Stimulated activated memory B cell treated with anti-CD40 and anti-IgM and Interleukin-4, amounts not matched to agents 10 μg/mL and 1 μg/mL and 100 μg/mL, for 72 hours (primary cell): ENCODE measurements around the gene CECR2.
"Not testable (repeated sequence)": the region's sequence is repeated elsewhere in the genome, so short reads cannot be mapped to it uniquely, and the experiment has no call there.

Experiments used
- ATAC-seq: fragments of 150-1000 bp; cut with Tn5 transposase; 2 replicates; pipeline ENCODE4 v1.10.0; 2021
- H3K27ac Mint-ChIP-seq: one replicate; pipeline ENCODE4 v1.8.0; 2022; ENCODE audit warnings: mild to moderate bottlenecking, mixed read lengths
- H3K27me3 Mint-ChIP-seq: one replicate; pipeline ENCODE4 v1.8.0; 2022; ENCODE audit warnings: mixed read lengths
- H3K36me3 Mint-ChIP-seq: one replicate; pipeline ENCODE4 v1.8.0; 2022; ENCODE audit warnings: mixed read lengths
- H3K4me1 Mint-ChIP-seq: one replicate; pipeline ENCODE4 v1.8.0; 2022; ENCODE audit warnings: mixed read lengths
- H3K4me3 Mint-ChIP-seq: one replicate; pipeline ENCODE4 v1.8.0; 2022; ENCODE audit warnings: mild to moderate bottlenecking, moderate library complexity, mixed read lengths
- H3K9me3 Mint-ChIP-seq: one replicate; pipeline ENCODE4 v1.8.0; 2022; ENCODE audit warnings: mixed read lengths

Gene CECR2

GRCh38 chr22:17483688-17484372 is 114.6 kb downstream of the CECR2 start:
- Mint-ChIP-seq H3K27me3 (peaks cover 15% of the 10 kb centered on the region), H3K27ac (no peak overlapping the region), H3K9me3 (no peaks in the 10 kb centered on the region), H3K4me3 (no peak overlapping the region), H3K36me3 (no peaks in the 10 kb centered on the region), H3K4me1 (no peaks in the 10 kb centered on the region)
- peak; percentile 20 for ATAC-seq

- H3K4me1 Mint-ChIP-seq = no peaks in the 10 kb centered on the region
- no peaks in the 10 kb centered on the region for H3K9me3 Mint-ChIP-seq
- no peak overlapping the region for H3K4me3 Mint-ChIP-seq
- no peak for ATAC-seq
- H3K36me3 Mint-ChIP-seq = no peaks in the 10 kb centered on the region
- peaks cover 9% of the 10 kb centered on the region for H3K27me3 Mint-ChIP-seq
- H3K27ac Mint-ChIP-seq = no peak overlapping the region
Measured at GRCh38 chr22:17484608-17485007, 115.3 kb downstream of the CECR2 start.

GRCh38 chr22:17486313-17486712 is 117.1 kb downstream of the CECR2 start:
- H3K9me3 Mint-ChIP-seq = no peaks in the 10 kb centered on the region
- ATAC-seq = no peak
- no peak overlapping the region for H3K27ac Mint-ChIP-seq
- H3K36me3 Mint-ChIP-seq = no peaks in the 10 kb centered on the region
- no peaks in the 10 kb centered on the region for H3K27me3 Mint-ChIP-seq
- H3K4me1 Mint-ChIP-seq = no peaks in the 10 kb centered on the region
- H3K4me3 Mint-ChIP-seq = no peak overlapping the region

DNA sequence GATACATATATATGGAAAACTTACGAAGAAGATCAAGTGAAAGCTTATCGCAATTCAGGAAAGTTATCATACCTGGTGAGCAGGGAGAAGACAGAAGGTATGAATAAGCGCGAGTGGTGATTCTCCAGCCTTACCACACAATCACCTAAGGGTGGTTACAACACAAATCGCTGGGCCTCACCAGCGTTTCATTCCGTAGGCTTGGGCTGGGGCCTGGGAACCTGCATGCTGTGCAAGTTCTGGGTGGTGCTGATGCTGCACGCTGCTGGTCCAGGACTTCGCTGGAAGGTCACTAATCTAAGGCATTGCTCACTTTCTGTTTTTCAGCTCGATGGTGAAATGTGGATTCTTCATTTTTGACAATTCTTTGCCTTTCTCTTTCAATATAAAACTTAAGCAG is 117.5 kb downstream of the CECR2 start:
- ATAC-seq = no peak
- Mint-ChIP-seq H3K4me1 (no peaks in the 10 kb centered on the region), H3K9me3 (no peaks in the 10 kb centered on the region), H3K27me3 (no peaks in the 10 kb centered on the region), H3K36me3 (no peaks in the 10 kb centered on the region), H3K4me3 (no peak overlapping the region), H3K27ac (no peak overlapping the region)

DNA sequence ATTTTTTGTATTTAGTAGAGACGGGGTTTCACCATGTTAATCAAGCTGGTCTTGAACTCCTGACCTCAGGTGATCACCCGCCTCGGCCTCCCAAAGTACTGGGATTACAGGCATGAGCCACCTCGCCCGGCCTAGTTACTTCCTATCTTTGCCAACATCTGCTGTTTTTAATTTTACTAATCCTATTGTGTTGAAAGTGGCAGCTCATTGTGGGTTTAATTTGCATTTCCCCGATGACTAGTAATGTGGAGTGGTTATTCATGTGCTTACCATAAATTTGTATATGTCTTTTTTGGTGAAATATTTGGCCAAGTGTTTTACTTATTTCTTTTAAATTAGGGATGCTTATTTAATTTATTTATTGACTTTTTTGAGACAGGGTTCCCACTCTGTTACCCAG is 119.8 kb downstream of the CECR2 start:
- Mint-ChIP-seq H3K4me3 (no peak overlapping the region), H3K36me3 (no peaks in the 10 kb centered on the region), H3K27ac (no peak overlapping the region), H3K9me3 (no peaks in the 10 kb centered on the region), H3K27me3 (peaks cover 6% of the 10 kb centered on the region), H3K4me1 (no peaks in the 10 kb centered on the region)
- ATAC-seq = no peak

- H3K36me3 Mint-ChIP-seq = no peaks in the 10 kb centered on the region
- no peaks in the 10 kb centered on the region for H3K4me1 Mint-ChIP-seq
- peaks cover 6% of the 10 kb centered on the region for H3K27me3 Mint-ChIP-seq
- no peak overlapping the region for H3K27ac Mint-ChIP-seq
- no peak overlapping the region for H3K4me3 Mint-ChIP-seq
- ATAC-seq = no peak
- no peaks in the 10 kb centered on the region for H3K9me3 Mint-ChIP-seq
Measured at GRCh38 chr22:17491090-17491640, 121.9 kb downstream of the CECR2 start.

GRCh38 chr22:17492247-17492646 is 123.0 kb downstream of the CECR2 start:
- Mint-ChIP-seq H3K9me3 (no peaks in the 10 kb centered on the region), H3K27me3 (peaks cover 6% of the 10 kb centered on the region), H3K4me1 (peaks cover 7% of the 10 kb centered on the region), H3K27ac (no peak overlapping the region), H3K36me3 (no peaks in the 10 kb centered on the region), H3K4me3 (no peak overlapping the region)
- no peak for ATAC-seq

- Mint-ChIP-seq H3K4me3 (no peak overlapping the region), H3K9me3 (no peaks in the 10 kb centered on the region), H3K36me3 (no peaks in the 10 kb centered on the region), H3K27ac (no peak overlapping the region), H3K4me1 (peaks cover 7% of the 10 kb centered on the region), H3K27me3 (peaks cover 6% of the 10 kb centered on the region)
- no peak for ATAC-seq
Measured at GRCh38 chr22:17493419-17493981, 124.2 kb downstream of the CECR2 start.

DNA sequence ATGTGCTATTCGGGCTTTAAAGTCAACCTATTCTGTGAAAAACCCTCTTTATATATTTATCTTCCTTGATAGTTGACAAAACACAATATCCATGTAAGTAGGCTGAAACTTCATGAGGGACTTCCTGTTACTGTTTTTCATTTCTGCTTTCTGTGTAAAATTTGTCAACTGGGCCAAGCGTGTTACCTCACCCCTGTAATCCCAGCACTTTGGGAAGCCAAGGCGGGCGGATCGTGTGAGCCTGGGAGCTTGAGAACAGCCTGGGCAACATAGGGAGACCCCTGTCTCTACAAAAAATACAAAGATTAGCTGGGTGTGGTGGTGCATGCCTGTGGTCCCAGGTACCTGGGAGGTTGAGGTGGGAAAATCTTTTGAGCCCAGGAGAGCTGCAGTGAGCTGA is 127.6 kb downstream of the CECR2 start:
- H3K36me3 Mint-ChIP-seq = no peaks in the 10 kb centered on the region
- no peak for ATAC-seq
- H3K4me3 Mint-ChIP-seq = no peak overlapping the region
- peaks cover 6% of the 10 kb centered on the region for H3K27me3 Mint-ChIP-seq
- peaks cover 7% of the 10 kb centered on the region for H3K4me1 Mint-ChIP-seq
- H3K9me3 Mint-ChIP-seq = no peaks in the 10 kb centered on the region
- H3K27ac Mint-ChIP-seq = no peak overlapping the region

DNA sequence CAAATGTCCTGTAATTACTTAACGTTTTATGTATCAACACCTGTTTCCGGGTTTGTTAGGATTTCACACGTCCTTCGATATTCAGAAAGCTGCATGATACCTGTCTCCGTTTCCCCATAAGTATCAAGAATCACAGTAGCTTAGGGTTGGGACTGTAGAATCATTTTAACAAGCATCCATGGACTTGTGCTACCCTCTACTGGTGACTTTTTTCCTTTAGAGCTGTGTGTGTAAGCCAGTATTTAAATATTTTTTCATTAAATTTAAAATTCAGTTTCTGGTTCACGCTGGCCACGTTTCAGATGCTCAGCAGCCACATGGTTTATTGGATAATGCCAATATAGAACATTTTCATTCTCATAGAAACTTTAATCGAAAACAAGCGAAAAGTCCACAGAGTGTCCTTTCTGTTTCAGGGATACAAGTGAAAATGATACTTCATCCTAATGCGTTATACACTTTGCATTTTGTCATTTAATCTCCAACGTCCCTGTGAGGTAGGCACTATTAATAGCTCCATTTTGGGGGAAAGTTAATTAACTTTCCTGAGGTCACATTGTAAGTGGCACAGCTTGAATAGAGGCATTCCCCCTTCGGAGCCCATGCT is 132.5 kb downstream of the CECR2 start:
- peaks cover 18% of the 10 kb centered on the region for H3K27me3 Mint-ChIP-seq
- no peak overlapping the region for H3K4me3 Mint-ChIP-seq
- no peaks in the 10 kb centered on the region for H3K9me3 Mint-ChIP-seq
- peak; percentile 83 for ATAC-seq
- H3K36me3 Mint-ChIP-seq = no peaks in the 10 kb centered on the region
- H3K27ac Mint-ChIP-seq = no peak overlapping the region
- H3K4me1 Mint-ChIP-seq = peaks cover 4% of the 10 kb centered on the region

GRCh38 chr22:17508110-17508509 is 138.8 kb downstream of the CECR2 start:
- ATAC-seq = no peak
- no peaks in the 10 kb centered on the region for H3K4me1 Mint-ChIP-seq
- no peak overlapping the region for H3K27ac Mint-ChIP-seq
- H3K4me3 Mint-ChIP-seq = no peak overlapping the region
- no peaks in the 10 kb centered on the region for H3K9me3 Mint-ChIP-seq
- peaks cover 34% of the 10 kb centered on the region for H3K27me3 Mint-ChIP-seq
- no peaks in the 10 kb centered on the region for H3K36me3 Mint-ChIP-seq

- Mint-ChIP-seq H3K4me3 (no peak overlapping the region), H3K36me3 (no peaks in the 10 kb centered on the region), H3K9me3 (no peaks in the 10 kb centered on the region), H3K4me1 (no peaks in the 10 kb centered on the region), H3K27ac (no peak overlapping the region), H3K27me3 (peaks cover 29% of the 10 kb centered on the region)
- ATAC-seq = no peak
Measured at GRCh38 chr22:17512960-17513359, 143.7 kb downstream of the CECR2 start.

- no peak overlapping the region for H3K27ac Mint-ChIP-seq
- H3K36me3 Mint-ChIP-seq = no peaks in the 10 kb centered on the region
- H3K4me1 Mint-ChIP-seq = no peaks in the 10 kb centered on the region
- H3K27me3 Mint-ChIP-seq = peaks cover 29% of the 10 kb centered on the region
- no peaks in the 10 kb centered on the region for H3K9me3 Mint-ChIP-seq
- ATAC-seq = no peak
- H3K4me3 Mint-ChIP-seq = no peak overlapping the region
Measured at GRCh38 chr22:17513612-17514011, 144.4 kb downstream of the CECR2 start.

- H3K4me3 Mint-ChIP-seq = no peak overlapping the region
- H3K27me3 Mint-ChIP-seq = peaks cover 29% of the 10 kb centered on the region
- H3K27ac Mint-ChIP-seq = no peak overlapping the region
- no peaks in the 10 kb centered on the region for H3K36me3 Mint-ChIP-seq
- no peaks in the 10 kb centered on the region for H3K4me1 Mint-ChIP-seq
- no peak for ATAC-seq
- no peaks in the 10 kb centered on the region for H3K9me3 Mint-ChIP-seq
Measured at GRCh38 chr22:17514084-17514483, 144.8 kb downstream of the CECR2 start.

DNA sequence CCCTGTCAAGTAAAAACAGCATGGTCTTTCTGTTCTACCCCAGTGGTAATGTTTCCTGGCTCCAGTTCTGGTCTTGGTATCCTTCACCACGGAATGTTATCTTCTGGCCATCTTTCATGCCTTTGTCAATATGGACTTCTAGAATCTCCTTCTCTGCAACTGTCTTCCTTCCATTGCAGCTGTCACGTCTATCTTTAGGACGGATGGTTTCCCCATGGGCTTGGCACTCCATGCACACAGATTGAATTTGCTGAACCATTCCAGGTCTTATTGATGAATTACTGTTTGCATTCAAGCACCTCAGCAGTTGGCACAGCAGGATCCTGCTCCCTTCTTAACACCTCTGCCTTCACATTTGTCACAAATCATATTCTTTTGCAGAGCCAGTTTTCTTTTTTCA is 149.1 kb downstream of the CECR2 start:
- Mint-ChIP-seq H3K36me3 (no peaks in the 10 kb centered on the region), H3K4me3 (no peak overlapping the region), H3K27ac (no peak overlapping the region), H3K27me3 (peaks cover 31% of the 10 kb centered on the region), H3K9me3 (no peaks in the 10 kb centered on the region), H3K4me1 (no peaks in the 10 kb centered on the region)
- ATAC-seq = no peak

GRCh38 chr22:17521971-17522370 is 152.7 kb downstream of the CECR2 start:
- not testable (repeated sequence) for ATAC-seq, H3K27ac Mint-ChIP-seq, H3K4me1 Mint-ChIP-seq, H3K36me3 Mint-ChIP-seq, H3K4me3 Mint-ChIP-seq, H3K9me3 Mint-ChIP-seq
- peaks cover 47% of the 10 kb centered on the region for H3K27me3 Mint-ChIP-seq
